IPS DF 6.9 (cell line): ENCODE measurements around the gene DCDC2.
"Not testable (repeated sequence)": the region's sequence is repeated elsewhere in the genome, so short reads cannot be mapped to it uniquely, and the experiment has no call there.

Experiments used
- DNase-seq: peaks from one replicate; pipeline ENCODE4 v3.0.0-alpha.2; 2013; ENCODE audit warnings: low read depth, low spot score
- H3K27ac ChIP-seq: one replicate; pipeline ENCODE4 v1.5.1; 2013; ENCODE audit warnings: low read length, control low read depth
- H3K27me3 ChIP-seq: 2 replicates; pipeline ENCODE4 v1.6.1; 2013; ENCODE audit warnings: mild to moderate bottlenecking, low read length; ENCODE audit not compliant: control insufficient read depth, insufficient read depth
- H3K36me3 ChIP-seq: 2 replicates; pipeline ENCODE4 v1.6.1; 2013; ENCODE audit warnings: low read length; ENCODE audit not compliant: control insufficient read depth, insufficient read depth
- H3K4me1 ChIP-seq: 2 replicates; pipeline ENCODE4 v1.6.1; 2013; ENCODE audit warnings: low read length; ENCODE audit not compliant: control insufficient read depth, insufficient read depth
- H3K4me3 ChIP-seq: 2 replicates; pipeline ENCODE4 v1.5.1; 2013; ENCODE audit warnings: mild to moderate bottlenecking, low read length
- H3K9me3 ChIP-seq: 2 replicates; pipeline ENCODE4 v1.6.1; 2013; ENCODE audit warnings: low read length, inconsistent platforms; ENCODE audit not compliant: control insufficient read depth, insufficient read depth
- WGBS: extraction: QIAGEN DNeasy Blood & Tissue Kit; methylation state at CpG from one replicate; pipeline ENCODE4 v1.1.7; 2013; ENCODE audit warnings: mixed read lengths, missing lambda C conversion rate; ENCODE audit not compliant: insufficient read length, insufficient coverage; 5-methylcytosine and 5-hydroxymethylcytosine counted together

DCDC2 gene

GRCh38 chr6:24270011-24270410 is 87.8 kb downstream of the DCDC2 start:
- H3K4me3 ChIP-seq, result no peak overlapping the region
- WGBS, result no CpG with 5 or more reads among the region's 1 CpG
- H3K4me1 ChIP-seq, result no peaks in the 10 kb centered on the region
- no peaks in the 10 kb centered on the region for H3K36me3 ChIP-seq
- H3K27ac ChIP-seq, result no peak overlapping the region
- H3K9me3 ChIP-seq, result no peaks in the 10 kb centered on the region
- H3K27me3 ChIP-seq, result no peaks in the 10 kb centered on the region
- DNase-seq, result no peak

GRCh38 chr6:24258214-24258613 is 99.6 kb downstream of the DCDC2 start:
- H3K36me3 ChIP-seq, H3K4me1 ChIP-seq, DNase-seq, H3K27me3 ChIP-seq, H3K9me3 ChIP-seq, H3K4me3 ChIP-seq, H3K27ac ChIP-seq: not testable (repeated sequence)
- no CpG with 5 or more reads among the region's 6 CpGs for WGBS

GRCh38 chr6:24257282-24257681 is 100.6 kb downstream of the DCDC2 start:
- Histone ChIP-seq H3K4me3 (no peak overlapping the region), H3K27me3 (no peaks in the 10 kb centered on the region), H3K36me3 (no peaks in the 10 kb centered on the region), H3K9me3 (no peaks in the 10 kb centered on the region), H3K27ac (no peak overlapping the region), H3K4me1 (peaks cover 2% of the 10 kb centered on the region; the same call in 1 of the 2 replicates)
- WGBS, result no CpG with 5 or more reads among the region's 4 CpGs
- DNase-seq, result no peak

- WGBS, result no CpG with 5 or more reads among the region's 1 CpG
- H3K27ac ChIP-seq, result no peak overlapping the region
Measured at GRCh38 chr6:24255676-24256075, 102.2 kb downstream of the DCDC2 start.

GRCh38 chr6:24253360-24253759 is 104.5 kb downstream of the DCDC2 start:
- no peaks in the 10 kb centered on the region for H3K36me3 ChIP-seq
- no peak for DNase-seq
- no peak overlapping the region for H3K4me3 ChIP-seq
- H3K27me3 ChIP-seq, result no peaks in the 10 kb centered on the region
- H3K4me1 ChIP-seq, result peaks cover 5% of the 10 kb centered on the region; the same call in 1 of the 2 replicates
- H3K9me3 ChIP-seq, result no peaks in the 10 kb centered on the region
- H3K27ac ChIP-seq, result no peak overlapping the region

More at GRCh38 chr6:24255676-24256075, 102.2 kb downstream of the DCDC2 start:
- Histone ChIP-seq H3K4me3 (no peak overlapping the region), H3K27me3 (no peaks in the 10 kb centered on the region), H3K36me3 (no peaks in the 10 kb centered on the region), H3K4me1 (peaks cover 3% of the 10 kb centered on the region; the same call in 1 of the 2 replicates), H3K9me3 (no peaks in the 10 kb centered on the region)
- DNase-seq, result no peak

GRCh38 chr6:24252280-24252679 is 105.6 kb downstream of the DCDC2 start:
- Histone ChIP-seq H3K27ac (no peak overlapping the region), H3K27me3 (no peaks in the 10 kb centered on the region), H3K36me3 (no peaks in the 10 kb centered on the region), H3K4me3 (no peak overlapping the region), H3K4me1 (peaks cover 5% of the 10 kb centered on the region; the same call in 1 of the 2 replicates), H3K9me3 (no peaks in the 10 kb centered on the region)
- no peak for DNase-seq
- no CpG with 5 or more reads among the region's 1 CpG for WGBS

- H3K27me3 ChIP-seq, result no peaks in the 10 kb centered on the region
- no CpG with 5 or more reads among the region's 2 CpGs for WGBS
- no peaks in the 10 kb centered on the region for H3K36me3 ChIP-seq
- no peak overlapping the region for H3K4me3 ChIP-seq
- H3K27ac ChIP-seq, result no peak overlapping the region
- no peaks in the 10 kb centered on the region for H3K9me3 ChIP-seq
- no peak for DNase-seq
- H3K4me1 ChIP-seq, result peaks cover 5% of the 10 kb centered on the region; the same call in 1 of the 2 replicates
Measured at GRCh38 chr6:24251339-24251738, 106.5 kb downstream of the DCDC2 start.

GRCh38 chr6:24249926-24250325 is 107.9 kb downstream of the DCDC2 start:
- no peak overlapping the region for H3K4me3 ChIP-seq
- H3K27me3 ChIP-seq, result no peaks in the 10 kb centered on the region
- no CpG with 5 or more reads among the region's 4 CpGs for WGBS
- H3K27ac ChIP-seq, result no peak overlapping the region
- no peaks in the 10 kb centered on the region for H3K9me3 ChIP-seq
- peaks cover 5% of the 10 kb centered on the region; the same call in 1 of the 2 replicates for H3K4me1 ChIP-seq
- no peak for DNase-seq
- H3K36me3 ChIP-seq, result no peaks in the 10 kb centered on the region

- H3K4me3 ChIP-seq, result no peak overlapping the region
- no peaks in the 10 kb centered on the region for H3K9me3 ChIP-seq
- H3K27me3 ChIP-seq, result no peaks in the 10 kb centered on the region
- H3K4me1 ChIP-seq, result 0 out of 2 replicates have a peak, but pooled peaks cover 2% of the 10 kb centered on the region
- H3K27ac ChIP-seq, result no peak overlapping the region
- DNase-seq, result no peak
- H3K36me3 ChIP-seq, result no peaks in the 10 kb centered on the region
- WGBS, result no CpG with 5 or more reads among the region's 2 CpGs
Measured at GRCh38 chr6:24245275-24245674, 112.6 kb downstream of the DCDC2 start.

GRCh38 chr6:24242924-24243323 is 114.9 kb downstream of the DCDC2 start:
- Histone ChIP-seq H3K27me3 (no peaks in the 10 kb centered on the region), H3K27ac (no peak overlapping the region), H3K4me1 (no peaks in the 10 kb centered on the region), H3K9me3 (no peaks in the 10 kb centered on the region), H3K36me3 (no peaks in the 10 kb centered on the region), H3K4me3 (no peak overlapping the region)
- no peak for DNase-seq
- no CpG with 5 or more reads among the region's 1 CpG for WGBS

- not testable (repeated sequence) for H3K36me3 ChIP-seq, H3K27ac ChIP-seq, H3K4me3 ChIP-seq, H3K4me1 ChIP-seq, DNase-seq, H3K9me3 ChIP-seq, H3K27me3 ChIP-seq
- no CpG with 5 or more reads among the region's 1 CpG for WGBS
Measured at GRCh38 chr6:24241779-24242178, 116.1 kb downstream of the DCDC2 start.
